HTERT RPE-1 (cell line): ENCODE measurements around the gene RNF167.

Source experiments
- in situ Hi-C: fragments of 300-500 bp; cut with MboI; formaldehyde crosslinking; loops from 4 replicates; pipeline ENCODE4 v1.14.3; 2020; ENCODE audit warnings: low sequenced_read_pairs

Gene RNF167

GRCh38 chr17:4937553-4937952, 2.5 kb upstream of the RNF167 start:
- in situ Hi-C loops = no loop called here

DNA sequence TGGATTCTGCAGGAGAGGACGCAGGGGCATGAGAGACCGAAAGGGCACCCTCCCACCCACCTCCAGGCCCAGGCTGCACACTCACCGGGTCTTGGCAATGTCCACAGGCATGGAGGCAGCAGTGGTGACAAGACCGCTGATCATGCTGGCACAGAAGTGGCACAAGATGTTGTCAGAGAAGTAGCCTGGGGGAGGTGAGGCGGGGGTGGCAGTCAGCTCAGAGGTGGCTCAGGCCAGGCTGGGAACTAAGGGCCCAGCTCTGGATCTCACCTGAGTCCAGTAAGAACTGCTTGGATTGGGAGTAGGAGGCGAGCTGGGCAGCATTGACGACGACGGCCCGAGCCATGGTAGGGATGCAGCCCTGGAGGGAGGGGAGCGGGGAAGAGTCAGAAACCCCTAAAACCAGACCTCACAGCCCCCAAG, 2.0 kb upstream of the RNF167 start:
- in situ Hi-C loops = no loop called here

- in situ Hi-C loops = no loop called here
Measured at GRCh38 chr17:4938688-4939545, 1.2 kb upstream of the RNF167 start.

GRCh38 chr17:4939546-4939795, 597 bp upstream of the RNF167 start:
- in situ Hi-C loops = no loop called here

- in situ Hi-C loops = no loop called here
Measured at GRCh38 chr17:4940555-4941318, 669 bp downstream of the RNF167 start.

GRCh38 chr17:4941319-4941610, 1.2 kb downstream of the RNF167 start:
- in situ Hi-C loops = no loop called here

DNA sequence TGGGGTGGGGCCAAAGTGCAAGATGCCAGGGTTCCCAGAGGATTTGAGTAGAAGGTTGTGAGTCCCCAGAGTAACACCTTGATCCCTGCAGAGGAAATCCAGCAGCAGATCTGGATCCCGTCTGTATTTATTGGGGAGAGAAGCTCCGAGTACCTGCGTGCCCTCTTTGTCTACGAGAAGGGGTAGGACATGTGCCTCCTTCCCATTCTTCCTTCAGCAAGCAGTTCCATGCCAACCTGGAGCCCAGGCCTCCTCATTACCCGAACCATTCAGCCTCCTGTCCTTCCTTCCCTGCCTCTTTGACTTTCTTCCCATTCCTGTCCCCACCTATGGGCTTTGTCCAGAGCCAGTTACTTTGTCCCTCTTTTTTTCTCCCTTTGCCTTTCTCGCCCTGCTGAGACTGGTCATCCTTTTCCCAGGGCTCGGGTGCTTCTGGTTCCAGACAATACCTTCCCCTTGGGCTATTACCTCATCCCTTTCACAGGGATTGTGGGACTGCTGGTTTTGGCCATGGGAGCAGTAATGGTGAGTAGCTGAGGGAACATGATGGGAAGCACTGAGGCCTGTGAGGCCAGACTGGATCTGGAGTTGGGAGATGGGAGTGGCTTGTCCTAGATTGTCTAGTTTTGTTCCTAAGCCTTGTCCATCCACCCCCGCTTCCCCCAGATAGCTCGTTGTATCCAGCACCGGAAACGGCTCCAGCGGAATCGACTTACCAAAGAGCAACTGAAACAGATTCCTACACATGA, 2.9 kb downstream of the RNF167 start:
- in situ Hi-C loops = no loop called here

DNA sequence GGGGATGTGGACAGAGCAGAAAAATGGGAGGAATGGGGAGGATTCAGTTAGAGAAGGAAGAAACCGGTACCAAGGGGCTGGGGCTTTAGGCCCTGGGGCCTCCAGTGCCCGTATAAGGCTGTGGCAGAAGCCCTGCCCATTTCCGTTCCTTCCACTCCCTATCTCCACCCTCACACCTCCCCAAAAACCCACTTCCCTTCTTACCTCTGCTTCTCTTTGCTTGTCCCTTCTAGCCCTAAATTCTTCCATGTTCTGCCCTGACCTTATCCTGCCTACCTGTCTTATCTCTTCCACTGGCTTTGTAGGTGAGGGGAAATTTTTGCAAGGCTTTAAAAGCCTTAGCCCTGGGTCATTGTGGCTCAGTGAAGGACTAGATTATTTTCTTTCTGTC, 4.1 kb downstream of the RNF167 start:
- in situ Hi-C loops = no loop called here

GRCh38 chr17:4944554-4945175, 4.6 kb downstream of the RNF167 start:
- in situ Hi-C loops = no loop called here

- in situ Hi-C loops = no loop called here
Measured at GRCh38 chr17:4945176-4945943, 5.3 kb downstream of the RNF167 start.

- in situ Hi-C loops = no loop called here
Measured at GRCh38 chr17:4945944-4946280, 5.8 kb downstream of the RNF167 start.

- in situ Hi-C loops = no loop called here
Measured at GRCh38 chr17:4946312-4946976, 6.4 kb downstream of the RNF167 start.

GRCh38 chr17:4947010-4947410, 6.9 kb downstream of the RNF167 start:
- in situ Hi-C loops = no loop called here

DNA sequence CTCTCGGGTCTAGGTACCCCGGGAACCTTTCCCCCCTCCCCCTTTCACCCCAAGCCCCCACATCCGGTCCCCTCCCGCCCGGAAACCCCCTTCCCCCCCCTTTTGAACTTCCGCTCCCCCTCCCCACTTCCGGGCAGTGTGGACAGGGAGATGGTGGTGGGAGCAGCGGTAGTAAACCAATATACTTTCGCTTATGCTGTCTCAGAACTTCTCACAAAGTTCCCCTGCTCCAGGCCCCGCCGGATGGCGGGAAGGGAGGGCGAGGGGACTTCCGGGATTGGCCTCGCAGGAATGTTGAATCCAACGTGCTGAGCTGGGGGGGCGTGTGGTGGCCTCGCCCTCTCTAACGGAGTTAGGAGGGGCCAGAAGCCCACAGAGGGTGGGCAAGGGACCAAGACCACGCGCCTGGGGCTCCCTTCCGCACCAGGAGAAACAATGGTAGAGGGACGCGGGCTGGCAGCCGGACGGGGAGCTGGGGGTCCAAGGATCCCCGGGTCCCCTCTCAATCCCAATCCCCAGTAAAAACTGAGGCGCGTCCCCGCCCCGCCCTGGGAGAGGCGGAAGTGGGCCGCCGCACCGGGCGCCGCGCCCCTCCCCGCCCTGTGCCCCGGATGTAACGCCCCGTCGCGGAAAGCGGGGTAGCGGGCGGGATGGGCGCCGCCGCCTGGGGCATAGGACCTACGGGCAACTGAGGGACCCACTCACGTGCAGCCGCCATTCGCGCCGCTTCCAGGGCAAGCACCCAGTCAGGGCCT, 7.5 kb downstream of the RNF167 start:
- in situ Hi-C loops = no loop called here

DNA sequence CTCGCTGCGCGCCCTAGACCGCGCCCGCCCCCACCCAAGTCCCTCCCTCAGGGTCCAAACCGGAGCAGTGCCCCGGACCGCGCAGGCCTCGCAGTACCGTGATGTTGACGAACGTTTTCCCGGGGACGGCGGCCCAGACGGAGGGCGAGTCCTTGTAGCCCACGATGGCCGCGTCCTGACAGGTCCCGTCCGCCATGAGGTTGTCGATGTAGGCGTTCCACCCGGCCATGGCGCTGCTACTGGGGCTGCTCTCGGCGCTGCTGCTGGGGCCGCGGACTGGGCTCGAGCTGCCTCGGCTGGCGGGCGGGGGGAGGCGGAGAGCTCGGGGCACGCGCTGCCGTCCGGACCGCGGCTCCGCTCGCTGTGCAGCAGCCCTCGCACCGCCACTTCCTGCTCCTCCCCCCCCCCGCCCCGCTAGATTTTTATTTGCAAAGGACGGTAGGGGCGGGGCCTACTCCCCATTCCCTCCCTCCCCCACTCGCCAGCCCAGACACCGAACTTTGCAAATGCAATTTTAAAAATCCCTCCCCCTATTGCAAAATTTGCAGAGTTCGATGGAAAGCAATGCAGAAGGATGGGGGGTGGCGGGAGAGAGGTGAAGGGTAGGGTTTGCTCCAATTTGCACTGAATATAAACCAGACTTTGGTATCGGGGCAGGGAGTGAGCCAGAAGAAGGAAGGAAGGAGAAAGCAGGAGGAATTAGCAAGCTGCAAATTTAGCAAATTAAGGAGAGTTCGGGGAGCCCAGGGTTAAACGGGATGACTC, 8.3 kb downstream of the RNF167 start, which contains the start of gene PFN1:
Gene PFN1, minus strand, starts transcription at position 365 of the 765 bp plus-strand sequence. Its CDS starts 136 bp downstream, at position 229.
- in situ Hi-C loops = no loop called here

- in situ Hi-C loops = no loop called here
Measured at GRCh38 chr17:4948931-4949320, 8.9 kb downstream of the RNF167 start.

GRCh38 chr17:4949321-4950074, 9.4 kb downstream of the RNF167 start:
- in situ Hi-C loops = no loop called here
